ENCODE data around the gene S1PR1. TPM values are rescaled to one million over a fixed set of nuclear protein-coding genes. Genes with fewer than 3 reads are reported as not detected.
"Not testable (repeated sequence)": the region's sequence is repeated elsewhere in the genome, so short reads cannot be mapped to it uniquely, and the experiment has no call there.

The S1PR1 gene
- total RNA-seq, 1 donor: 2.8 TPM

GRCh38 chr1:101205457-101205856 lies 31.4 kb upstream of the S1PR1 start:
- DNase-seq (ENCODE audit: low read depth): no peak
- no peak for TF ChIP-seq CTCF (IDR thresholded peaks at IDR 0.05; ENCODE audit: insufficient read depth, low read length)
- H3K4me3 ChIP-seq (ENCODE audit: low read depth, low read length): no peak overlapping the region

- not testable (repeated sequence) for H3K4me3 ChIP-seq (ENCODE audit: low read depth, low read length); DNase-seq (ENCODE audit: low read depth)
Observed at GRCh38 chr1:101206139-101206538, 30.7 kb upstream of the S1PR1 start.

GRCh38 chr1:101207271-101207670 lies 29.5 kb upstream of the S1PR1 start:
- DNase-seq (ENCODE audit: low read depth); H3K4me3 ChIP-seq (ENCODE audit: low read depth, low read length): not testable (repeated sequence)

- no peak overlapping the region for H3K4me3 ChIP-seq (ENCODE audit: low read depth, low read length)
- peak; percentile 52 for DNase-seq (ENCODE audit: low read depth)
- no peak for TF ChIP-seq CTCF (IDR thresholded peaks at IDR 0.05; ENCODE audit: insufficient read depth, low read length)
Observed at GRCh38 chr1:101207891-101208290, 28.9 kb upstream of the S1PR1 start.

- DNase-seq (ENCODE audit: low read depth): no peak
- TF ChIP-seq CTCF (IDR thresholded peaks at IDR 0.05; ENCODE audit: insufficient read depth, low read length): no peak
- H3K4me3 ChIP-seq (ENCODE audit: low read depth, low read length): no peak overlapping the region
Observed at GRCh38 chr1:101215363-101216011, 21.3 kb upstream of the S1PR1 start.

GRCh38 chr1:101216623-101217022 lies 20.2 kb upstream of the S1PR1 start:
- TF ChIP-seq CTCF (IDR thresholded peaks at IDR 0.05; ENCODE audit: insufficient read depth, low read length): no peak
- no peak for DNase-seq (ENCODE audit: low read depth)
- H3K4me3 ChIP-seq (ENCODE audit: low read depth, low read length): no peak overlapping the region

- no peak for TF ChIP-seq CTCF (IDR thresholded peaks at IDR 0.05; ENCODE audit: insufficient read depth, low read length)
- DNase-seq (ENCODE audit: low read depth): no peak
- H3K4me3 ChIP-seq (ENCODE audit: low read depth, low read length): no peak overlapping the region
Observed at GRCh38 chr1:101217148-101217547, 19.7 kb upstream of the S1PR1 start.

GRCh38 chr1:101218968-101219367 lies 17.9 kb upstream of the S1PR1 start:
- not testable (repeated sequence) for H3K4me3 ChIP-seq (ENCODE audit: low read depth, low read length); DNase-seq (ENCODE audit: low read depth)
